HEK293 (cell line): ENCODE data around the gene RLF.

Experiments
- CTCF ChIA-PET: fragments of 350-600 bp; formaldehyde crosslinking; extraction: SDS; loops from one replicate; lab custom pipeline; 2021; ENCODE audit warnings: antibody characterized with exemption; lab: Yijun Ruan, JAX
- POLR2A ChIA-PET: fragments of 300-600 bp; formaldehyde crosslinking; extraction: SDS; loops from one replicate; lab custom pipeline; 2020; ENCODE audit warnings: antibody characterized with exemption, inconsistent platforms; lab: Yijun Ruan, JAX
- H3K27ac ChIP-seq: fragments of 200-500 bp; sonication (Bioruptor generic); 2 replicates; pipeline ENCODE4 v1.5.1; 2014; ENCODE audit warnings: low read depth, low read length, control low read depth, inconsistent platforms; ENCODE audit errors: extremely low read depth
- H3K36me3 ChIP-seq, 2 experiments: fragments of 200-500 bp in 1 of 2; sonication (Bioruptor generic) in 1 of 2; 1 replicate in 1 of 2; 2 replicates in 1 of 2; pipeline ENCODE4 v1.5.1; 2014 to 2017; ENCODE audit warnings: inconsistent platforms in 2 of 2, low read length in 2 of 2; ENCODE audit not compliant: control insufficient read depth in 2 of 2, insufficient read depth in 1 of 2
- H3K4me1 ChIP-seq: fragments of 200-500 bp; sonication (Bioruptor generic); 2 replicates; pipeline ENCODE4 v1.5.1; 2014; ENCODE audit warnings: mild to moderate bottlenecking, low read length, inconsistent platforms; ENCODE audit not compliant: control insufficient read depth, insufficient read depth
- H3K4me3 ChIP-seq: 2 replicates; pipeline ENCODE4 v1.5.1; 2011; ENCODE audit warnings: low read depth, mild to moderate bottlenecking, control low read depth, low read length, moderate library complexity
- H3K9me3 ChIP-seq: fragments of 200-500 bp; sonication (Bioruptor generic); 2 replicates; pipeline ENCODE4 v1.5.1; 2014; ENCODE audit warnings: low read depth, low read length, inconsistent platforms; ENCODE audit not compliant: control insufficient read depth, insufficient read depth
- AEBP2 ChIP-seq: fragments of 450-650 bp; formaldehyde crosslinking; IDR thresholded peaks from 2 replicates; pipeline ENCODE4 v1.5.1; 2016; ENCODE audit warnings: missing biosample characterization, missing genetic modification characterization, borderline replicate concordance
- BCL6B ChIP-seq: fragments of 450-650 bp; formaldehyde crosslinking; IDR thresholded peaks from 2 replicates; pipeline ENCODE4 v1.5.1; 2017; ENCODE audit warnings: missing biosample characterization, missing genetic modification characterization
- GLIS1 ChIP-seq: fragments of 450-650 bp; formaldehyde crosslinking; IDR thresholded peaks from 2 replicates; pipeline ENCODE4 v1.5.1; 2016; ENCODE audit warnings: missing biosample characterization, missing genetic modification characterization
- MEIS1 ChIP-seq: sonication (generic); formaldehyde crosslinking; IDR thresholded peaks from 2 replicates; pipeline ENCODE4 v1.8.1; 2022; ENCODE audit warnings: missing genetic modification reagents, mild to moderate bottlenecking, borderline replicate concordance
- TSHZ1 ChIP-seq: fragments of 450-650 bp; formaldehyde crosslinking; IDR thresholded peaks from 2 replicates; pipeline ENCODE4 v1.5.1; 2016; ENCODE audit warnings: missing biosample characterization, missing genetic modification characterization, borderline replicate concordance
- ZBTB20 ChIP-seq: fragments of 450-650 bp; formaldehyde crosslinking; IDR thresholded peaks from 2 replicates; pipeline ENCODE4 v1.5.1; 2016; ENCODE audit warnings: missing biosample characterization, missing genetic modification characterization
- ZBTB49 ChIP-seq: fragments of 450-650 bp; formaldehyde crosslinking; IDR thresholded peaks from 2 replicates; pipeline ENCODE4 v1.5.1; 2016; ENCODE audit warnings: missing biosample characterization, missing genetic modification characterization, low read depth
- ZNF148 ChIP-seq: fragments of 450-650 bp; formaldehyde crosslinking; IDR thresholded peaks from 2 replicates; pipeline ENCODE4 v1.5.0; 2017; ENCODE audit warnings: missing biosample characterization, missing genetic modification characterization, borderline replicate concordance
- ZNF24 ChIP-seq: fragments of 450-650 bp; formaldehyde crosslinking; IDR thresholded peaks from 2 replicates; pipeline ENCODE4 v1.5.1; 2016; ENCODE audit warnings: missing biosample characterization, missing genetic modification characterization
- ZNF292 ChIP-seq: fragments of 450-650 bp; formaldehyde crosslinking; IDR thresholded peaks from 2 replicates; pipeline ENCODE4 v1.5.1; 2016; ENCODE audit warnings: low read depth, missing biosample characterization, missing genetic modification characterization, borderline replicate concordance
- ZNF426 ChIP-seq: fragments of 450-650 bp; formaldehyde crosslinking; IDR thresholded peaks from 2 replicates; pipeline ENCODE4 v1.5.1; 2017; ENCODE audit warnings: missing biosample characterization, missing genetic modification characterization, mild to moderate bottlenecking, inconsistent platforms, moderate library complexity
- ZNF510 ChIP-seq: fragments of 450-650 bp; formaldehyde crosslinking; IDR thresholded peaks from 2 replicates; pipeline ENCODE4 v1.5.1; 2018; ENCODE audit warnings: mild to moderate bottlenecking, missing genetic modification characterization, missing biosample characterization; ENCODE audit not compliant: insufficient replicate concordance
- ZNF514 ChIP-seq: fragments of 450-650 bp; formaldehyde crosslinking; IDR thresholded peaks from 2 replicates; pipeline ENCODE4 v1.5.1; 2016; ENCODE audit warnings: missing biosample characterization, missing genetic modification characterization
- ZNF549 ChIP-seq: fragments of 450-650 bp; IDR thresholded peaks from 2 replicates; pipeline ENCODE4 v1.5.1; 2018; ENCODE audit warnings: missing biosample characterization, missing genetic modification characterization, mild to moderate bottlenecking, inconsistent platforms, moderate library complexity
- ZNF600 ChIP-seq: fragments of 450-650 bp; formaldehyde crosslinking; IDR thresholded peaks from 2 replicates; pipeline ENCODE4 v1.5.1; 2016; ENCODE audit warnings: missing biosample characterization, missing genetic modification characterization
- ZNF654 ChIP-seq: fragments of 450-650 bp; formaldehyde crosslinking; IDR thresholded peaks from 2 replicates; pipeline ENCODE4 v1.5.1; 2016; ENCODE audit warnings: low read depth, missing biosample characterization, missing genetic modification characterization
- ZNF747 ChIP-seq: fragments of 450-650 bp; formaldehyde crosslinking; IDR thresholded peaks from 2 replicates; pipeline ENCODE4 v1.5.1; 2016; ENCODE audit warnings: missing biosample characterization, missing genetic modification characterization

Gene RLF

GRCh38 chr1:40120128-40120527, 41.1 kb upstream of the RLF start:
- H3K4me3 ChIP-seq, result no peak overlapping the region
- CTCF ChIA-PET, result interaction anchor here (1.1 to 1.2 kb wide), 2 partner anchors 33 to 43 kb away, joined by 3 to 4 read pairs; no protein-coding TSS in a partner anchor
- POLR2A ChIA-PET, result no interaction called here
- H3K4me1 ChIP-seq, result no peaks in the 10 kb centered on the region; the same call in 1 of the 2 replicates
- no peaks in the 10 kb centered on the region for H3K9me3 ChIP-seq
- H3K36me3 ChIP-seq, result no peaks in the 10 kb centered on the region
- no peak for TF ChIP-seq ZNF747 (tag by site-specific recombination)
- no peak for TF ChIP-seq GLIS1 (tag by site-specific recombination)
- no peak for TF ChIP-seq ZNF600 (tag by site-specific recombination)
- TF ChIP-seq ZNF654 (tag by site-specific recombination), result no peak
- no peak for TF ChIP-seq ZNF549 (tag by site-specific recombination)
- TF ChIP-seq AEBP2 (tag by site-specific recombination), result no peak
- TF ChIP-seq ZNF514 (tag by site-specific recombination), result no peak
- no peak for TF ChIP-seq MEIS1 (CRISPR knock-in tag)
- no peak for TF ChIP-seq ZNF510 (tag by site-specific recombination)
- TF ChIP-seq ZNF24 (tag by site-specific recombination), result no peak
- no peak for TF ChIP-seq ZNF148 (tag by site-specific recombination)
- TF ChIP-seq ZBTB49 (tag by site-specific recombination), result no peak
- no peak for TF ChIP-seq ZNF426
- no peak for TF ChIP-seq ZBTB20
- TF ChIP-seq TSHZ1 (tag by site-specific recombination), result no peak
- TF ChIP-seq, all 188 proteins: peak for 0
- H3K27ac ChIP-seq, result no peak overlapping the region

GRCh38 chr1:40122855-40123254, 38.3 kb upstream of the RLF start:
- peak; percentile 89 for TF ChIP-seq BCL6B (tag by site-specific recombination)
- no peak for TF ChIP-seq ZNF292 (tag by site-specific recombination)
- TF ChIP-seq, all 188 proteins: peak for 1
- no peak overlapping the region for H3K27ac ChIP-seq
- CTCF ChIA-PET, result no interaction called here
- H3K36me3 ChIP-seq, result no peaks in the 10 kb centered on the region
- H3K9me3 ChIP-seq, result no peaks in the 10 kb centered on the region
- H3K4me1 ChIP-seq, result no peaks in the 10 kb centered on the region; the same call in 1 of the 2 replicates
- no peak overlapping the region for H3K4me3 ChIP-seq
- POLR2A ChIA-PET, result no interaction called here
